ENCODE data around the gene TUSC2.

The TUSC2 gene

DNA sequence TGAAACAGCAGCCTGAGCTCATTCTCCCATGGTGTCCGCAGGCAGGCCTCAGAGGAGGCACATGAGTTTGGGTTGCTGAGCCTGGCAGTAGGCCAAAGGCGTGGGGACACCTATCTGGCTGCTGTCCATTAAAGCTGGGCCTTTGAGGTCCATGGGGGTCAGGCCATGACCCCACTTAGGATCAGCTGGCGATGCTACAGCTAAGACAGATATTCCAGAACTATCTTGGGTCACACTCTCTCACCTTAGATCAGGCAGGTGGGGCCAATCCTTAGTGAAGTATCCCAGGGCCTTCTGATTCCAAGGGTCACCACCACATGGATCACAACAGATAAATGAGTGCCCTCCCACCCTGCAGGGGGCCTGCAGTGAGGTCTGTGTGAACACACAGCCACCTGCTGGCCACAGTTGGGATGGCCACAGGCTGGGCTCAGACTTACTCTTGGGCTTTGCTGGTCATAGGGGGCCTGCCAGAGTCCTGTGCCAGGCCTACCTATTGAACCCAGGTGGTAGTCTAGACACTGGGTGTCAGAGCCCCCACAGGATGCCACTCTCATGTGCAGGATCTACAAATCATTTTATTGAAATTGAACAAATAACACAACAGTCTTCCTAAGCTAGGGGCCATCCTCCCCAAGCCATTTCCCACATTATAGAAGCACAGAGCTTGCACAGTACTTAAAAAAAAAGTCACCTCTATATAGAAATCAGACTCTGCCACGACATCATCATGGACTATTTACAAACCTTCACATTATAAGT, 3.5 kb downstream of the TUSC2 start (continued):
- TF ChIP-seq ZNF596 (tag by site-specific recombination; IDR thresholded peaks at IDR 0.05) = no peak
- TF ChIP-seq, protein P1, sequence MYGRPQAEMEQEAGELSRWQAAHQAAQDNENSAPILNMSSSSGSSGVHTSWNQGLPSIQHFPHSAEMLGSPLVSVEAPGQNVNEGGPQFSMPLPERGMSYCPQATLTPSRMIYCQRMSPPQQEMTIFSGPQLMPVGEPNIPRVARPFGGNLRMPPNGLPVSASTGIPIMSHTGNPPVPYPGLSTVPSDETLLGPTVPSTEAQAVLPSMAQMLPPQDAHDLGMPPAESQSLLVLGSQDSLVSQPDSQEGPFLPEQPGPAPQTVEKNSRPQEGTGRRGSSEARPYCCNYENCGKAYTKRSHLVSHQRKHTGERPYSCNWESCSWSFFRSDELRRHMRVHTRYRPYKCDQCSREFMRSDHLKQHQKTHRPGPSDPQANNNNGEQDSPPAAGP (tag by site-specific recombination; IDR thresholded peaks at IDR 0.05) = 0 out of 2 replicates have a peak, but pooled peaks have one; percentile 25
- TF ChIP-seq GLIS1 (tag by site-specific recombination; IDR thresholded peaks at IDR 0.05) = peak; percentile 89
- TF ChIP-seq GLIS2 (tag by site-specific recombination; IDR thresholded peaks at IDR 0.05) = peak; percentile 93
- TF ChIP-seq, protein P2, sequence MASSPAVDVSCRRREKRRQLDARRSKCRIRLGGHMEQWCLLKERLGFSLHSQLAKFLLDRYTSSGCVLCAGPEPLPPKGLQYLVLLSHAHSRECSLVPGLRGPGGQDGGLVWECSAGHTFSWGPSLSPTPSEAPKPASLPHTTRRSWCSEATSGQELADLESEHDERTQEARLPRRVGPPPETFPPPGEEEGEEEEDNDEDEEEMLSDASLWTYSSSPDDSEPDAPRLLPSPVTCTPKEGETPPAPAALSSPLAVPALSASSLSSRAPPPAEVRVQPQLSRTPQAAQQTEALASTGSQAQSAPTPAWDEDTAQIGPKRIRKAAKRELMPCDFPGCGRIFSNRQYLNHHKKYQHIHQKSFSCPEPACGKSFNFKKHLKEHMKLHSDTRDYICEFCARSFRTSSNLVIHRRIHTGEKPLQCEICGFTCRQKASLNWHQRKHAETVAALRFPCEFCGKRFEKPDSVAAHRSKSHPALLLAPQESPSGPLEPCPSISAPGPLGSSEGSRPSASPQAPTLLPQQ (tag by site-specific recombination; IDR thresholded peaks at IDR 0.05) = peak; percentile 49; the same call in 1 of the 2 replicates
- TF ChIP-seq, protein P3, sequence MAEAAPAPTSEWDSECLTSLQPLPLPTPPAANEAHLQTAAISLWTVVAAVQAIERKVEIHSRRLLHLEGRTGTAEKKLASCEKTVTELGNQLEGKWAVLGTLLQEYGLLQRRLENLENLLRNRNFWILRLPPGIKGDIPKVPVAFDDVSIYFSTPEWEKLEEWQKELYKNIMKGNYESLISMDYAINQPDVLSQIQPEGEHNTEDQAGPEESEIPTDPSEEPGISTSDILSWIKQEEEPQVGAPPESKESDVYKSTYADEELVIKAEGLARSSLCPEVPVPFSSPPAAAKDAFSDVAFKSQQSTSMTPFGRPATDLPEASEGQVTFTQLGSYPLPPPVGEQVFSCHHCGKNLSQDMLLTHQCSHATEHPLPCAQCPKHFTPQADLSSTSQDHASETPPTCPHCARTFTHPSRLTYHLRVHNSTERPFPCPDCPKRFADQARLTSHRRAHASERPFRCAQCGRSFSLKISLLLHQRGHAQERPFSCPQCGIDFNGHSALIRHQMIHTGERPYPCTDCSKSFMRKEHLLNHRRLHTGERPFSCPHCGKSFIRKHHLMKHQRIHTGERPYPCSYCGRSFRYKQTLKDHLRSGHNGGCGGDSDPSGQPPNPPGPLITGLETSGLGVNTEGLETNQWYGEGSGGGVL (tag by site-specific recombination; IDR thresholded peaks at IDR 0.05) = no peak
- TF ChIP-seq, protein P4, sequence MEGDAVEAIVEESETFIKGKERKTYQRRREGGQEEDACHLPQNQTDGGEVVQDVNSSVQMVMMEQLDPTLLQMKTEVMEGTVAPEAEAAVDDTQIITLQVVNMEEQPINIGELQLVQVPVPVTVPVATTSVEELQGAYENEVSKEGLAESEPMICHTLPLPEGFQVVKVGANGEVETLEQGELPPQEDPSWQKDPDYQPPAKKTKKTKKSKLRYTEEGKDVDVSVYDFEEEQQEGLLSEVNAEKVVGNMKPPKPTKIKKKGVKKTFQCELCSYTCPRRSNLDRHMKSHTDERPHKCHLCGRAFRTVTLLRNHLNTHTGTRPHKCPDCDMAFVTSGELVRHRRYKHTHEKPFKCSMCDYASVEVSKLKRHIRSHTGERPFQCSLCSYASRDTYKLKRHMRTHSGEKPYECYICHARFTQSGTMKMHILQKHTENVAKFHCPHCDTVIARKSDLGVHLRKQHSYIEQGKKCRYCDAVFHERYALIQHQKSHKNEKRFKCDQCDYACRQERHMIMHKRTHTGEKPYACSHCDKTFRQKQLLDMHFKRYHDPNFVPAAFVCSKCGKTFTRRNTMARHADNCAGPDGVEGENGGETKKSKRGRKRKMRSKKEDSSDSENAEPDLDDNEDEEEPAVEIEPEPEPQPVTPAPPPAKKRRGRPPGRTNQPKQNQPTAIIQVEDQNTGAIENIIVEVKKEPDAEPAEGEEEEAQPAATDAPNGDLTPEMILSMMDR (tag by site-specific recombination; IDR thresholded peaks at IDR 0.05) = peak; percentile 74
- TF ChIP-seq ZNF335 (tag by site-specific recombination; conservative IDR thresholded peaks at IDR 0.05) = peak; percentile 36
- TF ChIP-seq ZNF2 (tag by site-specific recombination; IDR thresholded peaks at IDR 0.05) = peak; percentile 62; the same call in 1 of the 2 replicates
- peak; percentile 65; the same call in 1 of the 2 replicates for TF ChIP-seq ZIC2 (tag by site-specific recombination; IDR thresholded peaks at IDR 0.05)
- 0 out of 2 replicates have a peak, but pooled peaks have one; percentile 21 for TF ChIP-seq SP7 (tag by site-specific recombination; IDR thresholded peaks at IDR 0.05)

DNA sequence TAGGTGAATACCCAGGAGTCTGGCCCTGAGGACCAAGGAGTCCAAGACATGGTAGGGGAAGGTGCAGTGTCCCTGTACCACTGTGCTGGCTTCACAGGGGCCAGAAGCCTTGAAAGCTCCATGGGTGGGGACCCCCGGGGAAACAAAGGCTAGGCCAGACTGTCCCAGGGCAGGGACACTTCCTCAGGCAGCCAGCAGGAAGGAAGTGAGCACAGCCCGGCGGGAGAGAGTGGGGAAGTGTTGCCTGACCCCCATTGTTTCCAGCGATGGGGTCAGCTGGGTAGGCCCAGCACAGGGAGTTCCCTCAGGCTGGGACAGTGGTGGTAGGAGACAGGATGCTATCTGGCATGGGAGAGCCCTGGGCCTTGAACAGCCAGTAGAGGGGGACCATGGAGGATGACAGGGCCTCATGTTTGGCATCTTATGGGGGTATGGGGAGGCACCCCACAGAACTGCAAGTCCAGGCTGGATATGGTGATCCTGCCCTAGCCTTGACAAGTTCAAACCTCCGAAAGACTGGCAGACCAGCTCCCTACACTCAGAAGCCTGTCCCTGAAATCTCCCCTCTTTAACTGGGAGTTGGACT, 4.3 kb downstream of the TUSC2 start:
- POLR2A ChIA-PET = interaction anchor here (0.9 to 2.8 kb wide), 5 partner anchors 14 to 129 kb away, joined by 3 to 12 read pairs (median 5); partner anchors contain the start of genes HYAL3 and NAA80
- H3K27ac ChIP-seq (ENCODE audit: extremely low read depth, low read depth, low read length) = no peak overlapping the region

DNA sequence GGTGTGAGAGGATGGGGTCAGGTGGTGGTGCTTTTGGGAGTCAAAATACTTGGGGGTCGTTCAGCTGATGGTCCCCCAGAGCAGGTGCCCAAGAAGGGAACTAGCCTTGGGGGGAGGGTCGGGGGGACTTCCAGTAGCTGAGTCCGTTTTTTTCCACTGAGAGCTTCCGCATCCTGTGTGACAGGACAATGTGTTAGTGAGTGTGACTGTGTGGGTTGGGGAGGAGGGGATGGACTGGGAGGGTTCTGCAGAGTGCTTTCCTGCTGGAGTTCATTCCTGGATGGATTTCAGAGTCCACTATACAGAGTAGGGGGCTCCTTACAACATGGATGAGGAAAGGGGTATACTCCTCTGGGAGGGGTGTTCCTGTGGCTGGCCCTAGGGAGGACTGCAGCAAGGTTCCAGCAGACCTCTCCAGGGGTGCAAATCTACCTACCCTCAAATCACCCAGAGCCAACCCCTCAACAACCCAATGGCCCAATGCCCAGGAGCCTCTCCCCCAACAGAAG, 4.9 kb downstream of the TUSC2 start:
- ChIA-PET POLR2A (interaction anchor here (2.5 to 3.2 kb wide), 3 partner anchors 14 to 27 kb away, joined by 7 to 17 read pairs (median 12); partner anchors contain the start of genes HYAL3 and NAA80), CTCF (interaction anchor here (0.6 to 3.0 kb wide), 6 partner anchors 11 to 1107 kb away, joined by 3 to 21 read pairs (median 4); partner anchors contain the start of genes HYAL3 and NAA80)
- Histone ChIP-seq H3K4me1 (ENCODE audit: control insufficient read depth, insufficient read depth, low read length) (no peaks in the 10 kb centered on the region), H3K36me3 (ENCODE audit: control insufficient read depth in 2 of 2, insufficient read depth in 1 of 2, low read length in 2 of 2) (peaks cover 3 to 55% of the 10 kb centered on the region in 2 experiments; a peak in 2 of 3 replicates), H3K4me3 (ENCODE audit: low read depth, low read length) (no peak overlapping the region), H3K27ac (ENCODE audit: extremely low read depth, low read depth, low read length) (no peak overlapping the region), H3K9me3 (ENCODE audit: control insufficient read depth, insufficient read depth, low read depth, low read length) (no peaks in the 10 kb centered on the region)
- TF ChIP-seq ZNF23 (tag by site-specific recombination; IDR thresholded peaks at IDR 0.05; ENCODE audit: borderline replicate concordance) = no peak
- TF ChIP-seq ZBTB20 (tag by site-specific recombination; IDR thresholded peaks at IDR 0.05) = peak; percentile 88

More for the DNA sequence above, 4.3 kb downstream of the TUSC2 start:
- Histone ChIP-seq H3K9me3 (ENCODE audit: control insufficient read depth, insufficient read depth, low read depth, low read length) (no peaks in the 10 kb centered on the region), H3K4me1 (ENCODE audit: control insufficient read depth, insufficient read depth, low read length) (no peaks in the 10 kb centered on the region), H3K4me3 (ENCODE audit: low read depth, low read length) (no peak overlapping the region), H3K36me3 (ENCODE audit: control insufficient read depth in 2 of 2, insufficient read depth in 1 of 2, low read length in 2 of 2) (peaks cover 3 to 50% of the 10 kb centered on the region in 2 experiments; a peak in 2 of 3 replicates)
- TF ChIP-seq ZIC2 (tag by site-specific recombination; IDR thresholded peaks at IDR 0.05) (0 out of 2 replicates have a peak, but pooled peaks have one; percentile 38), ZBTB21 (tag by site-specific recombination; IDR thresholded peaks at IDR 0.05) (no peak), GLIS2 (tag by site-specific recombination; IDR thresholded peaks at IDR 0.05) (peak; percentile 35; the same call in 1 of the 2 replicates)
- CTCF ChIA-PET = interaction anchor here (0.6 to 3.0 kb wide), 13 partner anchors 10 to 129 kb away, joined by 3 to 21 read pairs (median 5); partner anchors contain the start of genes HYAL3, LSMEM2 and NAA80
